ENCODE data around the gene CDK19.

CDK19 gene

DNA sequence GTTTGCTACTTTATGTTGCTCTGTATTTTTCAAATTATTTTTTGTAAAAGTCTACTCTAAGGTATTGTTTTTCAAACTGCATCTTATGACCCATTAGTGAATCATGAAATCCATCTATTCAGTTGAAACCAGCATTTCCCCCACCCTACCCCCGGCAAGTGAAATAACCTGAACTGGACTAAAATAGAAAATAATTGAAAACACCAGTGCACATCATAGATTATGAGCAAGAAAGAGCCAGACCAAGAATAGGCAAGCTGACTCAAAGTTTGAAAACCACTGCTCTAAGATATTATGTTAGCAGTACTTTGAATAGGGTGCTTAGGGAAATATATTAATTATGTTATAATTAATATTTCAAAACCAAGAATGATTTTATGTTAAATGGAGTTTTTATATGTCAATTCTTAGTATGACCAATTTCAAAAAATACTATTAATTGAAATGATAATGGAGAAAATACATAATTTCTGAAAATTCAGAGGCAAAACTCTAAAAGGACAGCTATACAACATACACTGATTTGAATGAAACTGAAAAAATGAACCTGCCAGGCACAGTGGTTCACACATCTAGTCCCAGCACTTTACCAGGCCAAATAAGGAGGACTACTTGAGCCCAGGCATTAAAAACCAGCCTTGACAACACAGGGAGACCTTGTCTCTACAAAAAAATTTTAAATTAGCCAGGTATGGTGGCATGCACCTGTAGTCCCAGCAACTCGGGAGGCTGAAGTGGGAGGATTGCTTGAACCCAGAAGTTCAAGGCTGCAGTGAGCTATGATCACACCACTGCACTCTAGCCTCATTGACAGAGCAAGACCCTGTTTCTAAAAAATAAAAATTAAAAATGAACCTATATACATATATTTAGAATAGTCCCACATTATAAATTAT, 112.0 kb downstream of the CDK19 start:
- no peak for DNase-seq (ENCODE audit: low spot score)

DNA sequence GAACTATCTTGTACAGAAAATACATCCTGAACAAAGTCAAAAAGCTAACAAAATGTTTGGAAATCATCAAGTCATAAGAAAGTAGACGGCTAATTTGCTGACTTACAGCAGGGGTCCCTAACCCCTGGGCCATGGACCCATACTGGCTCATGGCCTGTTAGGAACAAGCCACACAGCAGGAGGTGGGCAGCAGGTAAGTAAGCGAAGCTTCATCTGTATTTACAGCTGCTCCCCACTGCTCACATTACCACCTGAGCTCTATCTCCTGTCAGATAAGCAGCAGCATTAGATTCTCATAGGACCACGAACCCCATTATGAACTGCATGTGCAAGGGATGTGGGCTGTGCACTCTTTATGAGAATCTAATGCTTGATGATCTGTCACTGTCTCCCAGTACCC, 115.5 kb downstream of the CDK19 start:
- no peak for DNase-seq (ENCODE audit: low spot score)

DNA sequence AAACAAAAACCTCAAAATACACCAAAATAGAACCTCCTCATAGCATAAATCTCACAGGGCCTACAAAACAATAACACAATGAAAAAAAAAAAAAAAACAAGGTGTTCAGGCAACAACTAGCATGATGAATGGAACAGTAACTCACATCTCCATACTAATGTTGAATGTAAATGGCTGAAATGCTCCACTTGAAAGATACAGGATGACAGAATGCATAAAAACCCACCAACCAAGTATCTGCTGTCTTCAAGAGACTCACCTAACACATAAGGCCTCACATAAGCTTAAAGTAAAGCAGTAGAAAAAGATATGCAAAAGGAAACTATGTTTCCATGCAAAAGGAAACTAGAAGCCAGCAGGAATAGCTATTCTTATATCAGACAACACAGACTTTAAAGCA, 121.3 kb downstream of the CDK19 start:
- no peak for DNase-seq (ENCODE audit: low spot score)

DNA sequence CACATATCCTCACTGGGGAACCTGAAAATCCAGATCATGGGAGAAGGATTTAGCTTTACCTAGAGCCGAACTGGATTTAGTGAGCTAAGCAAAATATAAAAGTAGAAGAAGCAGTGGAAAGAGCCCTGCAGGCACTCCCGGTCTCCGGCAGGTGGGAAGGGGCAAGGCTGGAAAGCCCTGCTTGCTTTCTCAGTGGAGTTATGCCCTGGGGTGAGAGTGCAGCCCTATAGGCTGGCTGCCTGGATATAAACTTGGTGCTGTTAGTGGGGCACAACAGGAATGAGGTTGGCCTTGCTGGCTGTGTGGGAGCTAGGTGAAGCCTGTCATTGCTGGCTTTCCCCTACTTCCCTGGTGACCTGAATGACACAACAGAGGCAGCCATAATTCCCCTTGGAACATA, 122.0 kb downstream of the CDK19 start:
- DNase-seq (ENCODE audit: low spot score): no peak

DNA sequence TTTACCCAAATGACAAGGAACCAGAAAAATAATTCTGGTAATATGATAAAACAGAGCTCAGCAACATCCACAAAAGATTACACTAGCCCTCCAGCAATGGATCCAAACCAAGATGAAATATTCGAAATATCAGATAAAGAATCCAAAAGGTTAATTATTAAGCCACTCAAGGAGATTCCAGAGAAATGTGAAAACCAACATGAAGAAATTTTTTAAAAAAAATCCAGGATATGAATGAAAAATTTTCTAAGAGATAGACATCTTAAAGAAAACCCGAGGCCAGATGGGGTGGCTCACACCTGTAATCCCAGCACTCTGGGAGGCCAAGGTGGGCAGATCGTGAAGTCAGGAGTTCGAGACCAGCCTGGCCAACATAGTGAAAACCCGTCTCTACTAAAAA, 124.4 kb downstream of the CDK19 start:
- DNase-seq (ENCODE audit: low spot score): no peak

DNA sequence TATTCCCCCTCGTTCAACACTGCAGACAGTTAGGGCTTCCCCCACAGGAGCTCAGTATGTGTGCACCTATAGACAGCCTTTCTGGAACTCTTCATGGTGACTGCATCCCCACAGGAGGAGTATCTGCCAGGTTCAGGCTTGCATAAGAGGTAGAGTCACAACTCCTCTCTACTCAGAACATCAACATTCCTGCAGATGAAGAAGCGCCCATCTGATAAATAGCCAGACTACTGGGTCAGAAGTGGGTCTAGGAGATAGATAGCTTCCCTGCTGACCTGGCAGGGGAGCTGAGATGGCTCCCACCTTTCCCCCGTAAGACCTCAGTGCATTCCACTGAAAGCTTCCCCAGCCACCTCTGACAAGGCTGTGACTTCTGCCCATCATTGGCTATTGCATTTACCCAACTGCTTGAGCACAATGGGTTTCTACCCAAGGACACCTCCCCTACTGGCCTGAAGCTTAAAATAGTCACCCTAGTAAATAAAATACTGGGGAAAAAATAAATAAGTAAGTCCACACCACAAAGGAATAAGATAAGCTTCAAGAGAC, 125.1 kb downstream of the CDK19 start:
- DNase-seq (ENCODE audit: low spot score): no peak

DNA sequence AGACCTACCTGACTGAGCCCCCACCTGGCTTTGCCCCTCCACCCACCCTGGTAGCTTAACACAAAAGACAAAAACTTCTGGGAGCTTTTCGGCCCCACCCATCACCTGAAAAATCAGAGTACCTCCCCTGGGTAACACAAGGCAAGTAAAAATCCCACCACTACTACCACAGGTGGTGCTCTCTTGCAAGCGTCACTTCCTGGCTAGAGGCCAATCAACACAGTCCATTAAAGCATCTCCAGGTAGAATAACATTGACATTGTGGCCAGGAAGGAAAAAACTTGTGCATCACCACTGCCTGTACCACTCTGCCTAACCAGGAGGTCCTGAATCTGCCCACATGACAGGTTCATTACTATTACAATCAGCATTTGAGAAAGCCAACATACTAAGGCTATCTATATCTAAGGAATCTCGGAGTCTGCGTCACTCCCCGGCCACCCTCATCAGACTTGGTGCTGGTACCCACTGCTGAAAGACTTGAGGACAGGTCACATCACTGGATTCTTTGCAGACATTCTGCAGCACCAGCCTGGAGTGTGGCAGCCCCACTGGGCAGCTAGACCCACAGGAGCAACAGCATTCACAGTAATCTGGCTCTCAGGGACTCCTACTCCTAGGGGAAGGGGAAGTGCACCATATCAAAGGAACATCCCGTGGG, 125.9 kb downstream of the CDK19 start:
- peak; percentile 23 for DNase-seq (ENCODE audit: low spot score)

DNA sequence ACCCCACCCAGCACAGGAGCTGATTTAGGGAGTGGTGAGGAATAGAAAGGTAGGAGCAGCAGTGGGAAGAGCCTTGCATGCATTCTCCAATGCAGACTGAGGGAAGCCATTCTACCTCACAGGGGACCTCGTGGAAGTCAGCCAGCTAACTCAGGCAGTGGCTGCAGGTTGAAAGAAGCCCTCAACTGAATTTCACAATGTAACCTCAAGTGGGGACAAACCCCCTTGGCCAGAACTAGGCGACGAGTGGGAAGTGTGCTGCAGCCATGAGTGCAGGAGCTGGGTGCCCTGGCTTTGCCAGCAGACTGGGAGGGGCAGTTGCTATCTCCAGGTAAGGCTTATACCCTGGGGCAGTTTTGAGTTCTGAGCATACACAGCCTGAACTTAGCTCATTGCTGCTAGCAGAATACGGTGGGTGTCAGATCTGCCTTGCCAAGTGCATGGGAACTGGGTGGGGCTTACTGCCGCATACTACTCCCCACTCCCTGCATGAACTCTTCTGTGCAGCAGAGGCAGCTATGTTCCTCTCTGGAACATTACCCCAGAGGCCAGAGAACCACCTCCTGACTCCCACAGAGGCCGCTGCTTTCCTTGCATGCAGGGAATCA, 126.5 kb downstream of the CDK19 start:
- no peak for DNase-seq (ENCODE audit: low spot score)

DNA sequence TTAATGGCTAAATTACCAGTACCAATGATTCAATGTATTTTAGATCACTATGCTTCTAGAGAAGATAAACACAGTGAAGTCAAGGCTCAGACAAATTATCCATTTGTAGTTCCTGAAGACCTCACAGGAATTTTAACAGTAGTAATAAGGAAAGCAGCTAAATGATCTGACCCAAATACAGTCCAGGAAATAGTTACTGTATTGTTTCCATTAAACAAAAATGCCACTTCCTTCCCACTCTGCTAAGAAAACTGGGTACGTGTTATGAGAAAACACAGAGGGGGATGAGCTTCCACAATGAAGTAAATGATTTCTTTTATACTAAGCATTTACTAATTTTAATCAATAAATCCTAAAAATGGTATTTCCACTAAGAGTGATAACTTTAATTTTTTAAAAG, 127.9 kb downstream of the CDK19 start:
- no peak for DNase-seq (ENCODE audit: low spot score)

DNA sequence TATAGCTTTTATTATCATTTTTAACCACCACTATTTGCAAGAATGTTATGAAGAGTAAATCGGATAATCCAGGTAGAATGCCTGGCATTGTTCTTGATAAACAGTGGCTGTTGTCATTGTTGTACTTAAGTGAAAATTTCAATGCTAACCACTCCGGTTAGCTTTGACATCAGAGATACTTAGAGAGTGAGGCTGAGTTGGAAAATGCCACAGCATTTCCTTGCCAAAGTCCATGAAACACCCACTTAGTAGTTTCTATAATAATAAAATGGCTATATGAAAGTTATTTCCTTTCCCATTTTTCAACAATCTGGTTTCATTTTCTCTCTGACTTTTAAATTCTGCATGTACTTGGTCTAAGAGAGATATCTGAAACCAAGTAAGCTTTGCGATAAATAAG, 132.0 kb downstream of the CDK19 start:
- no peak for DNase-seq (ENCODE audit: low spot score)

DNA sequence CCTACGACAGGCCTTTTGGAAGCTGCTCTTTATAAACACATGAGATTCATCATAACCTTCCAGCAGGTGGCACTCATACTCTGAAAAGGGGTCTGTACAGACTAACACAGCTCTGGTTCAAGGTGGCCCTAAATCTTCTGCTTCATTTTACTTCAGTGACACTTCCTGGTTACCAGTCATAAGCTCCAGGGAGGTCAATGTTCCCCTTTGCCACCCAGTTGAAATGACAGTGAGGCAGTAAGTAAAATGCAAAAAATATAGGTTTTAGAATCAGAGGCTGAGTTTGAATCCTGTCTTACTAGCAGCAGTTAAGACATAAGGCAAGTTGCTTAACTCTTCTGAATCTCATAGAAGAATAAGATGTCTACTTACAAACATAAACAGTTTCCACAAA, 132.8 kb downstream of the CDK19 start:
- DNase-seq (ENCODE audit: low spot score): peak; percentile 86

DNA sequence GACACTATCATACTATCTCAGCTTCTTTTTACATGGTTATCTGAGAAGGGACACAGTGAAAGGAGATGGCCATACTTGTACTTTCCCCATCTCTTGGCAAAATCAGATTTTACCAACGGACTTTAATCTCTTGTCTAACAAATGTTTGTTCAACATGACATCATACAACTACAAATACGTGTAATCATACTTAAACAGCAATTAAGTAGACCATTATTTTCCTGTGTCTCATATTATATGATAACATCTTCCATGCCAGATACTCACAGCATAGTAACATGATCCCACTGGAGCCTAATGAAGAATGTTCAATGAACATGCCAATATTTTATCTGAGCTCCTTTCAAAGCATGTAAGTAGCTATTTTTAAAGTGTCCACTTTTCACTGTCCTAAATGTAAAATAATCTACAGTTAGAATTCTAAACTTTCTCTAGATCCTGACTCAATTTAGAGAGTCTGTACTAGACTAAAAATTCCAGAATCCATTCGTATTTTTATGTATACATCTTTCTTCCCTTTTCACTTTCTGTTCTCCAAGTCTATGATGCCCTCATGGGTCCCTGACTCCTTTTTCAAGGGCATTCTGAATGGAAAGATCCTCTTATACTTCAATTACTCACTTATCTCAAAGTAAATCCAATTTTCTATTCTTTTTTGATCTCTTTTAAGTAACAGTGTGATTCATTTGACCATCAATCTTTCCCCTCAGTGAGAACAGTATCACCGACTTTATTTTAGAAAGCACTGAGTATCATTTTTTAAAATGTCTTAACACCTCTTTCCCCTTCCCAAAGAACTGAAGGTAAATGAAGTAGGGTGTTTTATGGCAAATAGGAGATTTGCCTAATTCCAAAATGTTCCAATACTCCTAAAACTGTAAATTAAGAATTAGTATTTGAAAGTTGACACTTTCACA, 133.5 kb downstream of the CDK19 start:
- DNase-seq (ENCODE audit: low spot score): no peak

DNA sequence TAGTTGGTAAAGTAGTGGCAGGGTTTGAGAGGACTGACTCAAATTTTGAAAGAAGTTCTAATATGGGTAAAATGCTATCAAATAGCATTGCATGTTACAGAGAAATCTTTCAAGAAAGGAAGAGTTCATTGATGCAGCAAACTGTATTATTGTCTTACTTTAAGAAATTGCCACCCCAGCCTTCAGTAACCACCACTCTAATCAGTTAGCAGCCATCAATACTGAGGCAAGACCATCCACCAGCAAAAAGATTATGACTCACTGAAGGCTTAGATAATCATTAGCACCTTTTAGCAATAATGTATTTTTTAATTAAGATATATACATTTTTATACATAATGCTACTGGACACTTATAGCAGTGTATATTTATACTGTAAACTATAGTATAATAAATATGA, 138.9 kb downstream of the CDK19 start:
- no peak for DNase-seq (ENCODE audit: low spot score)

DNA sequence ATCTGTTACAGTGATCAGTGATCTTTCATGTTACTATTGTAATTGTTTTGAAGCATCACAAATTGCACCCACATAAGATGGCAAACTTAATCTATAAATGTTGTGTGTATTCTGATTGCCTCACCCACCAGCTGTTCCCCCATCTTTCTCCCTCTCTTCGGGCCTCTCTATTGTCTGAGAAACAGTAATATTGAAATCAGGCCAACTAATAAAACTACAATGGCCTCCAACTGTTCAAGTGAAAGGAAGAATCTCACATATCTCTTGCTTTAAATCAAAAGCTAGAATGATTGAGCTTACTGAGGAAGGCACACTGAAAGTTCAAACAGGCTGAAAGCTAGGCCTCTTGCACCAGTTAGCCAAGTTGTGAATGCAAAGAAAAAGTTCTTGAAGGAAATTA, 141.2 kb downstream of the CDK19 start:
- DNase-seq (ENCODE audit: low spot score): no peak

DNA sequence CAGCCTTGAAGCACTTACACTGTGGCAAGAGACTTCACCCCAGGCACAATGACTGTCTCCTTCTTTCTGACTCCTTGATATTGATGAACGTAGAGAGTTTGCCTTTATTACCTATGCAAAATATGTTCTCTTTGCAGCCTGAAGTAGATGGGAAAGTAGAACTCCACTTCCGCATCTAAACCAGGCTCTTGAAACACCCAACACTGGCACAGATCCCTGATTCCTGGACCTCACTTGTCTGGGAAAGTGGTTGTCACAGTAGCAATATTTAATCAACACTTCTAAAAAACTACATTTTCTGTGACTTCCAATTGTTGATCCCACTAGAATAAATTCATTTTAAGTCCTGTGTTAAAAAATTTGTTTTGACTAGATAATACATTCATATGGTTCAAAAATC, 143.1 kb downstream of the CDK19 start:
- no peak for DNase-seq (ENCODE audit: low spot score)

DNA sequence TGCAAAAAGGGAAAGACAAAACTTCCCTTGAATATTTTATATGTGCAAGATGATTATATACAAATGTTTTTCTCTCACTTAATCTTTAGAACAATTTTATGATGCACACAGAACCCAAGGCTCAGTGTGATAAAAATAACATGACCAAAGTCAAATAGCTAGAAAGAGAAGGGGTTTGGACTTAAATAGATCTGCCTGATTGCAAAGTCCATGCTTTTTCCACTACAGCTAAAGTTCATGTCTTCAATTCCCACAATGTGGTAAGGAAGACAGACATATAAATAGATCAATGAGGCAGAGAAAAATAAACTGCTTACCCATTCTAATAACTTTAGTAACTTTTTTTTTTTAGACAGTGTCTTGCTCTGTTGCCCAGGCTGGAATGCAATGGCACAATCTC, 143.8 kb downstream of the CDK19 start:
- DNase-seq (ENCODE audit: low spot score): no peak

DNA sequence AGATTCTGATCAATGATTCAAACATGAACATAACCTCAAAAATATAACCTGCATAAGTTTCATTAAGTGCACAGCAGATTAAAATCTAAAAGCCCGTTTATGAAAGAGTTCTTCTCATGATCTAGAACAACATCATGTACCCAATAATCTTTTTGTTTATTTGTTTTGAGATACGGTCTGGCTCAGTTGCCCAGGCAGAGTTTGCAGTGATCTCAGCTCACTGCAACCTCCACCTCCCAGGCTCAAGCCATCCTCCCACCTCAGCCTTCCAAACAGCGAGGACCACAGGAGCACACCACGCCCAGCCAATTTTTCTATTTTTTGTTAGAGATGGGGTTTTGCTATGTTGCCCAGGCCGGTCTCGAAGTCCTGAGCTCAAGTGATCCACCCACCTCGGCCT, 149.7 kb downstream of the CDK19 start:
- DNase-seq (ENCODE audit: low spot score): no peak

DNA sequence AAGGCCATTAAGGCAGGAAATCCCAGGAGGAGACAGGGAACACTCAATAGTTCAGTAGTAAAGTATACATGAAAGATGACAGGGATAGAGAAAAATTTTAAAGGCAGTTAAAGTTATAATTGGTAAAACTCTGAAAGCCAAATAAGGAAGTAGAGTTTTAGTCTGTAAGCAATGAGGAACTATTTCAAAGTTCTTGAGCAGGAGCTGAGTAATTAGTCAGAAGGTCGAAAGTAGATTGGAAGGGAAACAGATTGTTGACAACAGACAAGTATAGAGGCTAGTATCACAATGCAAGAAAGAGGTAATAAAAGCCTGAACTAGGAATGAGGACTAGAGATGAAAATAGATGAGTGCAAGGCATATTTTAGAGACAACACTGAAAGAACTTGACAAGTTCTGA, 150.3 kb downstream of the CDK19 start:
- DNase-seq (ENCODE audit: low spot score): peak; percentile 23

DNA sequence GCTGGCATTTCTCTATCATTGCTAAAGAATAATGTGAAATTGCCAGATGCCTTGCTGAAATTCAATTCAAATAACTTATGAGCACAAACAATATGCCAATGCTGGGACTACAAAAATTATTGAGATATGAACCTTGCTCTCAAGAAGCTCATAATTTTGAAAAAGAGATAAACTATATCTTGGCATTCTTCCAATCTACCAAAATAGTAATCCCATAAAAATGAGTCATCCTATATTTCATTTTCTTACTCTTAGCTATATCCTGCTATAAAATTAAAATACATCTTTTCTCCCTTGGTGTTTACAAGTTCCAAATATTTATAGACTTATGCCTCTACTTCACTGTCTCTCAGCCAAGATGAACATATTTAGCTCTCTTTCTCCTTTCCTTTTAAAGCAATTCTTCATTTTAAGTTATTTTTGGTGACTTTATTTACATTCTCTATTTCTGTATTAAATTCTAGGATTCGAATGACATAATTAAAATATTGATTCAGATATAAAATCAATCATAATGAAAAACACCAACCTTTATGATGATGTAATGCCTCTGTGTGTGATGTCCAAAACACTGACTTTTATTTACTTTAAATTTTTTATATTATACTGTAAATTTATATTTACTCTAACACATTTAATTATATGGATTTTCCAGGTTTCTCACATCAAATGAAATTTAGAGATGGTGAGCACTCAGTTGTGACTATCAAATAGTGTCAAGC, 152.6 kb downstream of the CDK19 start:
- DNase-seq (ENCODE audit: low spot score): no peak

DNA sequence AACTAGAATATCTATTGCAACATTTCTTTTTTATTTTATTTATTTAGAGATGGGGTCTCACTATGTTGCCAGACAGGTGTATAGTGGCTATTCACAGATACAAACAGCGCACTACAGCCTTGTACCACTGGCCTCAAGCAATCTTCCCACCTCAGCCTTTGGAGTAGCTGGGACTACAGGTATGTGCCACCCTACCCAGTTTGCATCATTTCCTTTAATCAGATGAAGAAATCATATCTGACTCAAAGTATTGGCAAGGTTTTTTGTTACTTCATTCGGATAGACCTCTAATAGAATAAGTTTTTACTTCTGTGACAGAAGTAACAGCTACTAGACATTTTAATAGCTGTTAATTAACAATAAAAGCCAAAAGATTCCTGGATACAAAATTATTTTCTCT, 153.9 kb downstream of the CDK19 start:
- DNase-seq (ENCODE audit: low spot score): no peak

DNA sequence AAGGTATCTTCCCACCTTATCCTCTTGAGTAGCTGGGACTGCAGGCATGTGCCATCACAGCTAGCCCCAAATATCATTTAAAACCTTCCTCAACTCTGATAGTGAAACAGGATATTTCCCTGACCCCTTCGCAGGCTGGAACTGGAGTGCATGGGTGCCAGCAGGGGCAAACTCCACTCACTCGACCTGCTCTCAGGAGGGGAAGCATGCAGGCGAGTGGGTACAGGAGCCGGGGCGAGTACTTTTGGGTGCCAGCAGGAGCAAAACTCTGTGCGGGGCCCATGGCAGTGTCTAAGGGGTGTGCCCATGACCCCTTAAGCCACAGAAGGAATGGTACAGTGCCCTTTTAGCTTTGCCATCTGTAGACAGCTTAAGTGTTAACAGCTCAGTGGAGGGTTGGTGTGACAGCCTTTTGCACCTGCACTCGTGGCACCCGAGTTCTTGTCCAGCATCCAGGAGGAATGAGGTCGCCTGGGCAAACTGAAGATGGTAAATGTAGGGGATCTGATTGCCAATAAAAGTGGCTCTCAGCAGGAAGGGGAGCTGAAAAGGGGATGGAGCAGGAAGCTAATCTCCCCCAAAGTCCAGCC, 155.1 kb downstream of the CDK19 start:
- DNase-seq (ENCODE audit: low spot score): no peak

All from kidney tubule cell (primary cell).